HepG2 (cell line): Measurements from ENCODE around the gene DOCK1. TPM values are rescaled to one million over a fixed set of nuclear protein-coding genes. Genes with fewer than 3 reads are reported as not detected.

Experiments
- ATAC-seq: fragments of 200-7000 bp; cut with Tn5 transposase; 3 replicates; pipeline ENCODE4 v1.9.1; 2020; ENCODE audit warnings: mild to moderate bottlenecking, moderate library complexity
- BruUV-seq: library from RNA; stranded (reverse); fragments of 400-500 nt; replicated peaks from 2 replicates; lab custom pipeline; 2021; lab: Mats Ljungman, UMichigan
- CTCF ChIA-PET: fragments of 300-600 bp; formaldehyde crosslinking; extraction: SDS; loops from one replicate; lab custom pipeline; 2021; ENCODE audit warnings: low total read pairs, inconsistent platforms, low intra/inter-chr PET ratio; lab: Yijun Ruan, JAX
- POLR2A ChIA-PET: fragments of 350-600 bp; sonication (Branson Sonifier 250); formaldehyde crosslinking; loops from one replicate; lab custom pipeline; 2020; ENCODE audit warnings: antibody characterized with exemption, inconsistent platforms; lab: Yijun Ruan, JAX
- DNase-seq: peaks from one replicate; pipeline ENCODE4 v3.0.0-alpha.2; 2015; ENCODE audit warnings: low spot score
- FAIRE-seq: peaks from 3 replicates; lab custom pipeline; 2011; peaks lifted over from hg19 to GRCh38; lab: Jason Lieb, UNC
- H2AFZ ChIP-seq: one replicate; pipeline ENCODE4 v1.6.1; 2011; ENCODE audit warnings: low read length, inconsistent platforms
- H3K27ac ChIP-seq: fragments of 300-600 bp; 3 replicates; pipeline ENCODE4 v1.8.0; 2011; ENCODE audit warnings: mixed run types, mild to moderate bottlenecking, mixed read lengths, low read length, inconsistent platforms; ENCODE audit not compliant: insufficient read depth; ENCODE audit errors: extremely low read length
- H3K27me3 ChIP-seq, 2 experiments: fragments of 200-600 bp in 1 of 2; 2 replicates in 1 of 2; 3 replicates in 1 of 2; pipeline versions ENCODE4 v1.6.0 to v1.8.0; 2011; ENCODE audit warnings: low read length in 2 of 2, mild to moderate bottlenecking in 2 of 2, moderate library complexity in 2 of 2, inconsistent platforms in 1 of 2; ENCODE audit not compliant: insufficient read depth in 2 of 2, control insufficient read depth in 1 of 2
- H3K36me3 ChIP-seq, 2 experiments: fragments of 200-600 bp in 1 of 2; replicated peaks in 1 of 2; 2 replicates in 1 of 2; 3 replicates in 1 of 2; pipeline versions ENCODE4 v1.5.1 to v1.8.0; 2011; ENCODE audit warnings: low read length in 2 of 2, inconsistent platforms in 1 of 2; ENCODE audit not compliant: insufficient read depth in 2 of 2, control insufficient read depth in 1 of 2
- H3K4me1 ChIP-seq: 2 replicates; pipeline ENCODE4 v1.5.1; 2012; ENCODE audit warnings: low read length, inconsistent platforms; ENCODE audit not compliant: insufficient read depth
- H3K4me2 ChIP-seq: 2 replicates; pipeline ENCODE4 v1.6.0; 2011; ENCODE audit warnings: low read depth, low read length, inconsistent platforms
- H3K4me3 ChIP-seq, 3 experiments: fragments of 200-600 bp in 1 of 3; sonication (generic), shearing (Covaris generic) in 1 of 3; replicated peaks in 1 of 3; 2 replicates each; pipeline ENCODE4 v1.5.1; 2011 to 2016; ENCODE audit warnings: low read length in 3 of 3, inconsistent platforms in 2 of 3, low read depth in 2 of 3, mild to moderate bottlenecking in 2 of 3, control low read depth in 1 of 3, mixed read lengths in 1 of 3; ENCODE audit not compliant: insufficient read depth in 1 of 3
- H3K79me2 ChIP-seq: one replicate; pipeline ENCODE4 v1.6.1; 2011; ENCODE audit warnings: low read length, inconsistent platforms; ENCODE audit not compliant: insufficient read depth
- H3K9ac ChIP-seq: 2 replicates; pipeline ENCODE4 v1.6.0; 2011; ENCODE audit warnings: mild to moderate bottlenecking, low read depth, low read length, inconsistent platforms; ENCODE audit not compliant: insufficient read depth
- H3K9me3 ChIP-seq: 2 replicates; pipeline ENCODE4 v1.5.1; 2012; ENCODE audit warnings: mild to moderate bottlenecking, low read length
- H4K20me1 ChIP-seq: 2 replicates; pipeline ENCODE4 v1.6.0; 2011; ENCODE audit warnings: inconsistent platforms, mild to moderate bottlenecking, low read length, moderate library complexity; ENCODE audit not compliant: insufficient read depth
- AGO1 ChIP-seq: fragments of 200-400 bp; formaldehyde crosslinking; IDR thresholded peaks from 2 replicates; pipeline ENCODE4 v1.6.1; 2017; ENCODE audit warnings: mild to moderate bottlenecking, low read depth, low read length, moderate library complexity; ENCODE audit not compliant: poor library complexity, severe bottlenecking
- GTF3A ChIP-seq: sonication (generic); formaldehyde crosslinking; conservative IDR thresholded peaks from 2 replicates; pipeline ENCODE4 v1.4.0; 2020; ENCODE audit warnings: mild to moderate bottlenecking, missing genetic modification reagents
- JUND ChIP-seq: sonication (generic); formaldehyde crosslinking; IDR thresholded peaks from 2 replicates; pipeline ENCODE4 v1.8.0; 2022; ENCODE audit warnings: mild to moderate bottlenecking, missing genetic modification reagents
- KLF13 ChIP-seq: sonication (generic); formaldehyde crosslinking; IDR thresholded peaks from 2 replicates; pipeline ENCODE4 v1.4.0; 2020; ENCODE audit warnings: mild to moderate bottlenecking, missing genetic modification reagents
- NFYC ChIP-seq: IDR thresholded peaks from 2 replicates; pipeline ENCODE4 v1.6.1; 2016; ENCODE audit warnings: missing genetic modification reagents, missing compliant biosample characterization
- RXRA ChIP-seq: sonication (generic); formaldehyde crosslinking; IDR thresholded peaks from 2 replicates; pipeline ENCODE4 v1.5.1; 2020; ENCODE audit warnings: missing genetic modification reagents
- SETDB1 ChIP-seq: sonication (generic); formaldehyde crosslinking; IDR thresholded peaks from 2 replicates; pipeline ENCODE4 v1.5.1; 2020; ENCODE audit warnings: missing genetic modification reagents, mild to moderate bottlenecking, borderline replicate concordance
- SOX13 ChIP-seq, 3 experiments: fragments of 450-650 bp in 1 of 3; sonication (generic) in 1 of 3; formaldehyde crosslinking in 1 of 3; IDR thresholded peaks in 2 of 3; conservative IDR thresholded peaks in 1 of 3; 2 replicates each; pipeline versions ENCODE4 v1.5.0 to v1.6.1; 2016 to 2020; ENCODE audit warnings: antibody characterized with exemption in 1 of 3, mild to moderate bottlenecking in 1 of 3, missing compliant biosample characterization in 1 of 3, missing genetic modification reagents in 1 of 3, moderate library complexity in 1 of 3
- ZBTB1 ChIP-seq: sonication (generic); formaldehyde crosslinking; IDR thresholded peaks from 2 replicates; pipeline ENCODE4 v1.4.0; 2020; ENCODE audit warnings: missing genetic modification reagents, borderline replicate concordance
- ZNF7 ChIP-seq: IDR thresholded peaks from 2 replicates; pipeline ENCODE4 v1.6.1; 2016; ENCODE audit warnings: missing biosample characterization, missing genetic modification reagents
- WGBS: methylation state at CpG from one replicate; pipeline ENCODE4 v1.1.6; 2017; ENCODE audit warnings: low lambda C conversion rate; 5-methylcytosine and 5-hydroxymethylcytosine counted together
- in situ Hi-C: cut with HindIII; loops from 2 replicates; pipeline ENCODE4 v1.10.0; 2017; ENCODE audit warnings: low pct_unique_long_range_greater_than_20kb; ENCODE audit not compliant: extremely low pct_ligation_motif_present
- intact Hi-C: fragments of 100-400 bp; cut with micrococcal nuclease; formaldehyde crosslinking; loops from one replicate; pipeline ENCODE4 v1.10.0; 2022; ENCODE audit not compliant: unreplicated experiment
- polyA plus RNA-seq, 8 experiments: library from polyadenylated mRNA; depleted of rRNA in 3 of 8; stranded (reverse) in 7 of 8; unstranded in 1 of 8; fragments of >200 nt; fragmentation: Illumina TruSeq in 4 of 8; extraction: Trizol in 4 of 8; gene quantifications; 2 replicates each; pipeline versions ENCODE4 v1.2.1 to v1.2.3, GENCODE V29; 2011 to 2016; ENCODE audit warnings: low read depth in 4 of 8, missing spikeins in 1 of 8, mixed read lengths in 1 of 8; ENCODE audit not compliant: insufficient read depth in 1 of 8
- total RNA-seq, 5 experiments: library from RNA; depleted of rRNA; stranded (reverse); fragments of >200 nt; fragmentation: Illumina TruSeq; extraction: Trizol; gene quantifications; 2 replicates each; pipeline ENCODE4 v1.2.3, GENCODE V29; 2016; ENCODE audit warnings: low read depth in 1 of 5
- TF ChIP-seq, protein P1 (sequence below), 2 experiments: sonication (generic) in 1 of 2; formaldehyde crosslinking in 1 of 2; IDR thresholded peaks; 2 replicates each; pipeline versions ENCODE4 v1.5.1 to v1.6.1; 2011 to 2020; ENCODE audit warnings: borderline replicate concordance in 1 of 2, low read depth in 1 of 2, low read length in 1 of 2, mild to moderate bottlenecking in 1 of 2, missing genetic modification reagents in 1 of 2, moderate library complexity in 1 of 2
- TF ChIP-seq, protein P2 (sequence below): sonication (generic); formaldehyde crosslinking; IDR thresholded peaks from 2 replicates; pipeline ENCODE4 v1.5.1; 2020; ENCODE audit warnings: mild to moderate bottlenecking, missing genetic modification reagents, moderate library complexity
- TF ChIP-seq, protein P3 (sequence below): conservative IDR thresholded peaks from 2 replicates; pipeline ENCODE4 v1.6.1; 2018; ENCODE audit warnings: missing genetic modification reagents
- TF ChIP-seq, protein P4 (sequence below): sonication (generic); formaldehyde crosslinking; IDR thresholded peaks from 2 replicates; pipeline ENCODE4 v1.4.0; 2020; ENCODE audit warnings: mild to moderate bottlenecking, missing genetic modification reagents

The DOCK1 gene
- total and polyA plus RNA-seq, 2 of the 13 experiments (the other 11 are each of a cell fraction or from before 2014, with no cell fraction given): 8.3 to 25.5 TPM

DNA sequence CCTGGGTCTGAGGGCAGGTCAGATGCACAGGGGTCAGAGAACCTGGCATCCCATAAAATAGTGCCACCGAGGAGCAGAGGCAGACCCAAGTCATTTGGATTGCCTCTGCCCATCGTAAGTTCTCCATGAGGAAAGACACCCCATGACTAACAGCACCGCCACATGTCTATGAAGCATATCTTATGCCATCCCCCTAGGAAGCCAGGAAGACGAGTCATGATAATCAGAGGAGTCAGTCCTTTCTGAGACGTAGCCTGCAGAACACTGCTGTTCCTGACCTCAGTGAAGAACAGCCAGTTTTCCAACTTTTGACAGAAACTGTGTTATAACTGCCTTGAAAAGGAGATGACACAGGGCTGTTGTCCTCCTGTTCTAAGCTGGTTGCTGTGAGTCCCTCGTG is 239.9 kb downstream of the DOCK1 start:
- no peak overlapping the region for H3K4me3 ChIP-seq
- H3K4me2 ChIP-seq: no peak overlapping the region
- 89% methylated on average over 5 of the region's 6 CpGs for WGBS
- in situ Hi-C loops: no loop called here
- ATAC-seq: no peak
- no peaks in the 10 kb centered on the region for H3K9me3 ChIP-seq
- DNase-seq: no peak
- no peak overlapping the region for H3K9ac ChIP-seq
- H3K27ac ChIP-seq: no peak overlapping the region
- H3K4me1 ChIP-seq: no peaks in the 10 kb centered on the region
- no peaks in the 10 kb centered on the region for H4K20me1 ChIP-seq
- H3K79me2 ChIP-seq: no peaks in the 10 kb centered on the region
- BruUV-seq: no TSS peak
- no peaks in the 10 kb centered on the region for H3K27me3 ChIP-seq
- ChIA-PET POLR2A (no interaction called here), CTCF (no interaction called here)
- H2AFZ ChIP-seq: no peak overlapping the region
- no peak for FAIRE-seq
- peaks cover 1 to 8% of the 10 kb centered on the region in 2 experiments; a peak in 2 of 5 replicates for H3K36me3 ChIP-seq
- intact Hi-C loops: no loop called here
- TF ChIP-seq, protein P1, sequence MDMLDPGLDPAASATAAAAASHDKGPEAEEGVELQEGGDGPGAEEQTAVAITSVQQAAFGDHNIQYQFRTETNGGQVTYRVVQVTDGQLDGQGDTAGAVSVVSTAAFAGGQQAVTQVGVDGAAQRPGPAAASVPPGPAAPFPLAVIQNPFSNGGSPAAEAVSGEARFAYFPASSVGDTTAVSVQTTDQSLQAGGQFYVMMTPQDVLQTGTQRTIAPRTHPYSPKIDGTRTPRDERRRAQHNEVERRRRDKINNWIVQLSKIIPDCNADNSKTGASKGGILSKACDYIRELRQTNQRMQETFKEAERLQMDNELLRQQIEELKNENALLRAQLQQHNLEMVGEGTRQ (IDR thresholded peaks at IDR 0.05; ENCODE audit: low read depth, low read length): no peak
- TF ChIP-seq, protein P1 (CRISPR knock-in tag; IDR thresholded peaks at IDR 0.05; ENCODE audit: borderline replicate concordance): no peak
- TF ChIP-seq KLF13 (CRISPR knock-in tag) (no peak), ZBTB1 (CRISPR knock-in tag) (no peak), GTF3A (CRISPR knock-in tag) (no peak), ZNF7 (CRISPR knock-in tag) (no peak), NFYC (no peak), AGO1 (no peak), RXRA (CRISPR knock-in tag) (no peak), SETDB1 (CRISPR knock-in tag) (no peak), JUND (CRISPR knock-in tag) (no peak), SOX13 (IDR thresholded peaks at IDR 0.05) (no peak), SOX13 (CRISPR knock-in tag; conservative IDR thresholded peaks at IDR 0.05 in 1 of 2, IDR thresholded peaks at IDR 0.05 in 1 of 2) (no peak)
- TF ChIP-seq, protein P2, sequence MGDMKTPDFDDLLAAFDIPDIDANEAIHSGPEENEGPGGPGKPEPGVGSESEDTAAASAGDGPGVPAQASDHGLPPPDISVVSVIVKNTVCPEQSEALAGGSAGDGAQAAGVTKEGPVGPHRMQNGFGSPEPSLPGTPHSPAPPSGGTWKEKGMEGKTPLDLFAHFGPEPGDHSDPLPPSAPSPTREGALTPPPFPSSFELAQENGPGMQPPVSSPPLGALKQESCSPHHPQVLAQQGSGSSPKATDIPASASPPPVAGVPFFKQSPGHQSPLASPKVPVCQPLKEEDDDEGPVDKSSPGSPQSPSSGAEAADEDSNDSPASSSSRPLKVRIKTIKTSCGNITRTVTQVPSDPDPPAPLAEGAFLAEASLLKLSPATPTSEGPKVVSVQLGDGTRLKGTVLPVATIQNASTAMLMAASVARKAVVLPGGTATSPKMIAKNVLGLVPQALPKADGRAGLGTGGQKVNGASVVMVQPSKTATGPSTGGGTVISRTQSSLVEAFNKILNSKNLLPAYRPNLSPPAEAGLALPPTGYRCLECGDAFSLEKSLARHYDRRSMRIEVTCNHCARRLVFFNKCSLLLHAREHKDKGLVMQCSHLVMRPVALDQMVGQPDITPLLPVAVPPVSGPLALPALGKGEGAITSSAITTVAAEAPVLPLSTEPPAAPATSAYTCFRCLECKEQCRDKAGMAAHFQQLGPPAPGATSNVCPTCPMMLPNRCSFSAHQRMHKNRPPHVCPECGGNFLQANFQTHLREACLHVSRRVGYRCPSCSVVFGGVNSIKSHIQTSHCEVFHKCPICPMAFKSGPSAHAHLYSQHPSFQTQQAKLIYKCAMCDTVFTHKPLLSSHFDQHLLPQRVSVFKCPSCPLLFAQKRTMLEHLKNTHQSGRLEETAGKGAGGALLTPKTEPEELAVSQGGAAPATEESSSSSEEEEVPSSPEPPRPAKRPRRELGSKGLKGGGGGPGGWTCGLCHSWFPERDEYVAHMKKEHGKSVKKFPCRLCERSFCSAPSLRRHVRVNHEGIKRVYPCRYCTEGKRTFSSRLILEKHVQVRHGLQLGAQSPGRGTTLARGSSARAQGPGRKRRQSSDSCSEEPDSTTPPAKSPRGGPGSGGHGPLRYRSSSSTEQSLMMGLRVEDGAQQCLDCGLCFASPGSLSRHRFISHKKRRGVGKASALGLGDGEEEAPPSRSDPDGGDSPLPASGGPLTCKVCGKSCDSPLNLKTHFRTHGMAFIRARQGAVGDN (CRISPR knock-in tag): no peak
- TF ChIP-seq, protein P3, sequence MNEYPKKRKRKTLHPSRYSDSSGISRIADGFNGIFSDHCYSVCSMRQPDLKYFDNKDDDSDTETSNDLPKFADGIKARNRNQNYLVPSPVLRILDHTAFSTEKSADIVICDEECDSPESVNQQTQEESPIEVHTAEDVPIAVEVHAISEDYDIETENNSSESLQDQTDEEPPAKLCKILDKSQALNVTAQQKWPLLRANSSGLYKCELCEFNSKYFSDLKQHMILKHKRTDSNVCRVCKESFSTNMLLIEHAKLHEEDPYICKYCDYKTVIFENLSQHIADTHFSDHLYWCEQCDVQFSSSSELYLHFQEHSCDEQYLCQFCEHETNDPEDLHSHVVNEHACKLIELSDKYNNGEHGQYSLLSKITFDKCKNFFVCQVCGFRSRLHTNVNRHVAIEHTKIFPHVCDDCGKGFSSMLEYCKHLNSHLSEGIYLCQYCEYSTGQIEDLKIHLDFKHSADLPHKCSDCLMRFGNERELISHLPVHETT (CRISPR knock-in tag): no peak
- TF ChIP-seq, protein P4, sequence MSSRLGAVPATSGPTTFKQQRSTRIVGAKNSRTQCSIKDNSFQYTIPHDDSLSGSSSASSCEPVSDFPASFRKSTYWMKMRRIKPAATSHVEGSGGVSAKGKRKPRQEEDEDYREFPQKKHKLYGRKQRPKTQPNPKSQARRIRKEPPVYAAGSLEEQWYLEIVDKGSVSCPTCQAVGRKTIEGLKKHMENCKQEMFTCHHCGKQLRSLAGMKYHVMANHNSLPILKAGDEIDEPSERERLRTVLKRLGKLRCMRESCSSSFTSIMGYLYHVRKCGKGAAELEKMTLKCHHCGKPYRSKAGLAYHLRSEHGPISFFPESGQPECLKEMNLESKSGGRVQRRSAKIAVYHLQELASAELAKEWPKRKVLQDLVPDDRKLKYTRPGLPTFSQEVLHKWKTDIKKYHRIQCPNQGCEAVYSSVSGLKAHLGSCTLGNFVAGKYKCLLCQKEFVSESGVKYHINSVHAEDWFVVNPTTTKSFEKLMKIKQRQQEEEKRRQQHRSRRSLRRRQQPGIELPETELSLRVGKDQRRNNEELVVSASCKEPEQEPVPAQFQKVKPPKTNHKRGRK (CRISPR knock-in tag): no peak
